Stimulated activated CD4-positive, alpha-beta T cell treated with anti-CD3 and anti-CD28 coated beads, Interleukin-2, amount 100 ng/mL, for 24 hours (primary cell): ENCODE results near the gene TLR7.

Experiments used
- DNase-seq, 2 donors: peaks; one replicate each; pipeline ENCODE4 v3.0.0-alpha.2; 2020

TLR7 gene

DNA sequence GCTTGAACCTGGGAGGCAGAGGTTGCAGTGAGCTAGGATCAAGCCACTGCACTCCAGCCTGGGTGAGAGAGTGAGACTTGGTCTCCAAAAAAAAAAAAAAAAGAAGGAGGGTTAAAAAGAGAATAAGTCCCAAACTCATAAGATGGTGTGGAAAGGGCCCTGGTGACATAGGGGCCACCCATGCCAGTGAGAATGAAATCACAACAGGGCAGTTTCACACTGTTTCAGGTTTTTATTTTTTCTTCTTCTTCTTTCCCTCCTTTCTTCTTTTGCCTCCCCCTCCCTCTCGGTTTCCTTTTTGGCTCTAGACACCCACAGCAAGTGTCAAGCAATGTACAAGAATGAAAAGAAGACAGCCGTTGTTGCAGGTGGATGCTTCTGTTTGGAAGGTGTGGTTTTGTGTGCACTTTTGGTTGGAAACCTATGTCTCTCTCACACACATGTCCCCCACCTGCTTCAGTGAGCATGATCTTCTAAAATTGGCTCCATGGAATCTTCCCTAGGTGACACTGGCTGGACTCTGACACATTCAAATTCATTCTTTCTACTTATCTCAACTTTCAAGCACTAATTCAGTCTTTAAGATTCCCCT lies 25.1 kb downstream of the TLR7 start:
- DNase-seq = no peak

DNA sequence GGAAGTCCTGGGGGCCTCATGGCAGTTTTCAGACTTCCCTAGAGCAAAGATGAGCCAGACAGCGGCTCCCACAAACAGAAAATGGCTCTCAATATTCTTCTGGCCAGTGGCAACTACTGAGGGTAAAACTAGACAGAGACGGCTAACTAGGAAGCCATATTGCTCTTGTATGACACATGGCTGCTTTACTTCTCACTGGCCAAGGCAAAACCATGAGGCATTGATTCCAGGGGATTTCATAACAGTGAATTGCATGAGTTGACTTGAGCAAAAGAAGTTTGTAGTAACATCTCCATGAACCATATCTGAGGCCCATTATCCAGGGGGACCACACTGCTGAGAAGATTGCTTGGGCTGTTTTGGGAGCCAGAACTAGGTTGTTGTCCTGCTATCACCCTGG lies 25.8 kb downstream of the TLR7 start:
- no peak for DNase-seq

DNA sequence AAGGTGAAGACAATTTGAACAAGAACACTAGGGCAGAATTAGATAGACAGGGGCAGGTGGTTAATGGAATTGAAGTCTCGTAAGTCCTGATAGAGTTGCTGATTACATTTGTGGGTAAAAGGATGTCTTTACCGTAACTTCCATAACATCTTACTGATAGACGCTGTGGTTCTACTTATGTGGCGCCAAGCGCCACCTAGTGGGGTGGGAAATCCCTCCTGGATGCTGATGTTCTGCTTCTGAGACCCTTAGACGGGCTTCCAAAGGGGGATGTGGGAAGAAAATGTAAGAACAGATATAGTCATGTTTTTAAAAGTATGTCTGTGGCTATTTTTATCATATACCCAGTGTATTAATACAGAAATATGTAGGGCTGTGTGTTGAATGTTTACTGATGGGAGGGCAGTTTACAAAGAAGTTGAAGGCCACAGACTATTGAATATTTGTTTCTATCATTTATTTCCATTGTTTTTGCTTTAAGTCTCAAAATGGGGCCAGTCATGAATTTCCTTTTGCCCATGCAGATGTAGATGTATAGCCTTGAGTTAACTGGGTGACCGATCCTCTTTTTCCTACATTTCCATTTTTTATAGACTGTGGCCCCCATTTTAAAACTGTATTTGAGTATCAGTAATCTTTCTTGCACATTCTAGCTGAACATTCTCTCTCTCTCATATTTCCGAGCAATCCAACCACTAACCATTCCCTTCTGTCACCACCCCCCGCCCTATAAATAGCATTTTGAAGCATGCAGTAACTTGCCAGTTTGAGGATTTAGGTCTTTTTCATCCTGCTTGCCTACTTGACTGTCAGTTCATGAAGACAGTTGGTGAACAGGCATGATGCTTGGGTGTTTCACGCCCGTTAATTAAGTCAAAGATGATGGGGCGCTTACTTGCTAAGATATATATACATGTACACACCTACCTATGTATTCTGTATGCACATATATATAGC lies 27.5 kb downstream of the TLR7 start:
- peak; percentile 39 to 48 for DNase-seq

DNA sequence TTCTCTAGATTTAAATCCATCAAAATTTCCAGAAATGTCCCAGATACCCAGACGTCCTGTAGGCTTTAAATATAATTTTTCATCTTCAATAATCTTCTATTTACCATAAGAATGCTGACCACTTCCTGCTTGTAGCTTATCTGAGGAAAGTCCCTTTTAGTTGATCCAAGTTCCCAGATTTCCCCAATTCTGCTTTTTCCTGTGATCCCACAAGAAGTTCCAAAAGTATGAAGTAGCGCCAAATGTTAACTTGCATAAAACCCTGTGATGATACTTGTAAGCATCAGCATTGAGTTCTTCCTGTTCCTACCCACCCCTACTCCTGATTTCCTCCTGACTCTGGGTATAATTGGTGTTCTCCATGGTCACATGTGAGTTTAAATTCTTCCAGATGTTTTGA lies 29.0 kb downstream of the TLR7 start:
- DNase-seq = no peak

DNA sequence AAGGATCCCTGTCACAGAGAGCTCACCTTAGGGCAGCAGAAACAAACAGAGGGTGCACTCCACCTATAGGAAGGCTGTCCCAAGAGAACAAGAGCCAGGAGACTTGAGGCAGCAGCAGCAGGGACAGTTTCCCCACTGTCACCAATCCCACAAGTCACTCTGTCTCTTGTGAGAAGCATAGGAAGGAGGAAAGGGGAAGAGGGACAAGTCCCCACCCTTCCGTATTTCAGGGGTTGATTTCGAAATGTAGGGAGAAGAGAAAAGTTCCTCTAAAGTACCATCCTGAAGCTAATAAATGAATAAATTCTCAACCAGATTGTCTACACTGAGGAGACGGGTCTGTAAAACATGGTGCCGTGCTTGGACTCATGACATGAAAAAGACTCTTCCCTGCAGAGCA lies 30.1 kb downstream of the TLR7 start:
- DNase-seq = no peak

DNA sequence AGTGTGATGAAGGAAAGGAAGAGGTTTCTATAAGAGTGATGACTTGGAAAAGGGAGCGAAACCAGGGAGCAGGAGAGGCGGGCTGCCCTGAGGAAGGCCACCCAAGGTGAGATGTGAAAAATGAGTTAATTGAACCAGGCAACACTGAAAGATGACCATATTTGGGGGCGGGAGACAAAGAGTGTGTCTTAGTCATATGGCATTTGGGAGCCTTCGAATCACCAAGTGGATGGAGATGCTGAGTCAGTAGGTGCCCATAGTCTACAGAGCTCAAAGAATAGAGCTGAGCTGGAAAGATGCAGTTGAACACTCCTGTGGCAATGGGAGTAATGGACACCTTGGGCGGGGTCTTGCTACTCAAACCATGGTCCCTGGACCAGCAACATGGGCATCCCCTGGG lies 31.2 kb downstream of the TLR7 start:
- no peak for DNase-seq

DNA sequence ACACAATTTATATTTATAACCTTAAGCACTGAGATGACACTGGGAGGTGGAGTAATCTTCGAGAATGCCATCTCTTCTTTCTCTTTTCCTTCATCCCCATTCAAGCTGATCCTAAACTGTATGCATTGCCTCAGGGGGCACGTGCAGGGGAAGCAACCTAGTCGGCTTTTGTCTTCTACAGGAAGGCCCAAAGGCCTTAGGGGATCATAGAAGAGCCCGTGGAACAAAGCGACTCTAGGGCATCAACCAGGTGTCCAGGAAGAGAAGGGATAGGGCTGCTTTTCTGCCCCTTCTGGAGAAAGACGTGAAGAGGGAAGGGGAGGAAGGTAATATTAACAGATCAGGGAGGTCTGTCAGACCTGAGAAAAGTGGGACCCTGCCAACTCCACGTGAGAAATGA lies 32.6 kb downstream of the TLR7 start:
- DNase-seq = no peak

DNA sequence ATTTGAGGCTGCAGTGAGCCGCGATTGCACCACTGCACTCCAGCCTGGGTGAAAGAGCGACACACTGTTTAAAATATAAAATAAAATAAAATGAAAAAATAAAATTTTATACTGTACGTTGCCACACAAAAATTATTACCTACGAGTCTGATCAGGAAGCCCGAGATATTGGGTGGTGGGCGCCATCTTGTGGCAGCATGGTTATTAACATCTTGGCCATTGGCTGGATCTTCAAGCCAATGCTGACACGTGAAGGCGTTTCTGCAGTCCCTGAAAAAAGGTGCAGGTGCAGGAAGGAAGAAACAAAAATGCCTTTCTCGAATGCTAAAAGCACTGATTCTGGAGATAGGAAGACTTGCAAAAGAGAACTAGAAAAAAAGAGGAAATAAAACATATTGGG lies 34.6 kb downstream of the TLR7 start:
- peak; percentile 71 to 75 for DNase-seq

DNA sequence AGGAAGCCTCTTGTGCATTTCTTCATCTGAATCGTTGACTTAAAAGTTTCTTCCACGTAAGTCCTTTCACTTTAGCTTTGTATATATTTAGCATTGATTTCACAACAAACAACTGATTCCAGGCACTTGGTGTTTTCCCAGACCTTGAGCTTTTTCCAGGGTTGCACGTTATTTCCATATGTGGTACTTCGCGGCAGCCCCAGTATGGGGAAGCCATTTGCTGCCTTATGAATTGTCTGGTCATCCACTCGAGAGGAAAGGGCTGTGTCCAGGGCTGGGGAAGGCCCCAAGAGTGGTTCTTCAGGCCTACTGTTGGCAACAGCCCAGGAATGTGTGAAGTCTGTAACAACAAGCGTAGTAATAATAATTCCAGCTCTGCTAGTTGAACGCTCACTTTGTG lies 36.8 kb downstream of the TLR7 start:
- no peak for DNase-seq

DNA sequence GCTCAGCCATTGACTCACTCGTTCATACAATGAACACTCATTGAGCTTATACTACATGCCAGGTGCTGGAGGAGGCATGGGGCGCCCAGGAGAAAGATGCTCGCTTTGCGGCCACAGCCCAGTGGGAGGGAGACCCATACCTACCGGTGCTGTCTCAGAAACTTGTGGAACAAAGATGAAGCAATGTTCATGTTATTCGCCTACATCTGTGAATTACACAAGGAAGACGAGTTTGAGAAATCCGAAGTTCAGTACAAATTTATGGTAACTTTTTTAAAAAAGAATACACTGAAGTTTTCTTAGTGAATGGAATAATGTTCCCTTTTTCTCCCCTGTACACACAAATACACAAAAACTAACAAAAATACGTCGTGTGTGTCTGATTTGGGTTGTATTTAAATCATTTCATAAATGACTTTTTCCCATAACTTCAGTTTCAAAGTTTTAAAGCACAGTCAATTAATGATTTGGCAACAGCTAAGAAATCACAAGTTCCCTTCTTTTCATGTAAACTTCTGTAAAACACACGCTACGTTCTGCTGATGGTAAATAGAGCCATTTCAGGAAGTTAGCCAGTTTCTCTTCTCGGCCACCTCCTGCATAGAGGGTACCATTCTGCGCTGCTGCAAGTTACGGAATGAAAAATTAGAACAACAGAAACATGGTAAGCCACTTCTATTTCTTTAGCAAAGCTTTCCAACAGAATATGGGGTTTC lies 39.3 kb downstream of the TLR7 start, which contains the start of gene TLR8:
Gene TLR8, plus strand, starts transcription at position 575 of the 716 bp plus-strand sequence. Its CDS starts 87 bp downstream, at position 662.
- DNase-seq = no peak

DNA sequence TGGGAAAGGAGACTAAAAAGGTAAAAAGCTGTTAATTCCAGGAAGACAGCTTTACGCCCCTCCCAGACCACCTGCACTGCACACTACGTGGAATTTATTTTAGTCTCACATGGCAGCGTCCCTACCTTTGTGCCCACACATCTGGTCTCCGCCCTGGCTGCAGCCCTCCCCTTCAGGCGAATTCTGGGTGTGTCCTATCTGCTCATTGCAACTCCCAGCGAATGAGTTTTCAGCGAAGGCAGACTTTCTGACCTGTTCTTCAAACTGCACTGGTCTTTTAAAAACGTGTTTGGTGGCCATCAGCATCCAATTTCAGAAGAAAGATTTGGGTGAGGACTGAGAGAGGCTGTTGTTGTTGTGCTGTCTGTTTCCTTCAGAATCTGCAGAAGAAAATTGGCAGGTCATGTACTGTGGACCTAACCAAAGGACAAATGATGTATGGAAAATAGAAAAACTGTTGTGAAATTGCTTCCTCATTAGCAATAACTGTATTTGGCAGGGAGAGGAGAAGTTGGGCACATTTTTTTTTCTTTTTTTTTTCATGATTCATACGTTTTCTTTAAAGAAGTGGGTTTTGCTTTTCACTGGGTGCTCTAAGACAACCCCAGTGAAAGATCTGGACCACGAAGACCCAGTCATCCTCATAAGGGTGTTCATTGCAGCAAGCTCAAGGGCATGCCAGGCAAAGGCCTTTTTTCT lies 43.7 kb downstream of the TLR7 start:
- no peak for DNase-seq

DNA sequence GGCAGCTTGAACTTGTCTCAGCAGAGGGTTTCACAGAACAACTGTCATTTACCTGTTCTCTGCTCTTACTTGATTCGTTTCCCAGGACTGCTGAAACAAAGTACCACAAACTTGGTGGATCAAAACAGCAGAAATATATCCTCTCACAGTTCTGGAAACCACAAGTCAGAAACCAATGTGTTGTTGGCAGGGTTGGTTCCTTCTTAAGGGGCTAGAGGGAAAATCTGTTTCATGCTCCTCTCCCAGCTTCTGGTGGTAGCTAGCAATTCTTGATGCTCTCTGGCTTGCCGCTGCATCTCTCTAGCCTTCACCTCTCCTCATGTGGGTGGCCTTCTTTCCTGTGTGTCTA lies 44.2 kb downstream of the TLR7 start:
- no peak for DNase-seq

DNA sequence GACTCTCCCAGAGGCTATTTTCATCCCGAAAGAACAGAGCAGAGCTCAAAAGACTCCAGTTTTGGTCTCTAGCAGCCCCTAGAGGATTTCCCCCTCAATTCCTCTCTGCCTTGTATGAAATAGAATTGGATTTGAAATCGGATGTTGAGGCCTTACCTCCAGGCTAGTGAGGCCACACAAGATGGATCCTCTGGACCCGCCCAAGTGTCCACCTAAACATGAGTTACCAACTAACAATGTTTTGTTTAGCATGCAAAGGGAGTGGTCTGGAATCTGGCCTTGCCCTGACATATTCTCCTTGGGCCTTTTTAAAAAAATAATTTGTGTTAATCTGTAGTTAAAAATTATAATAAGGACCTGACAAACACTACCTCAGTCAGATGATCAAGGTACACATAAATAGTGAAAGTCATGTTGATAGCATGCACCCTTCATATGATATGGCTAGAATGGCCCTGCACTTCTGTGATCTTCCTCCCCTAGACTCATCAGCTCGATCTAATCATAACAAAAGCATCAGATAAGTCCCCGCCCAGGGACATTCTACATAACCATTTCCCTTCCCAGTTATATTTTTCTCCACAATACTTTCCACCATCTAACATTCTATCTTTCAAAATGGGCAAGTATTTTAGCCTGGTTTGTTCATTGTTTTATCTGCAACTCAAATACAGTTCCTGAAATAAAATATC lies 46.1 kb downstream of the TLR7 start:
- DNase-seq = no peak

DNA sequence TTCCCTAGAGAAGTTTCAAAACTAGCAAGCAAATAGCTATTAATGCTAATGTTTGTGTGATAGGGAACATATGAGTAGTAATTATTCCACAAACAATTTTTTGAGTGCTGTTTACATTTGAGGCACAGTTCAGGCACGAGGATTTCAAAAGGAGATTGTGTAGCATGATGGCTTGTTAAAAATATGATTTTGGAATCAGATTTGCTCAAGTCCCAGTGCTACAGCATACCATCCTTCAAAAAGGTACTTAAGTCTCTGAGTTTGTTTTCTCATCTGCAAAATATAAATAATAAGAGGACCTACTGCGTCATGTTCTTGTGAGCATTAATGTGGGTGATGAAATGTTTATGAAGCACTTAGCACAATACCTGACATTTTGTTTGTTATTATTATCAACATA lies 50.9 kb downstream of the TLR7 start:
- DNase-seq = no peak

DNA sequence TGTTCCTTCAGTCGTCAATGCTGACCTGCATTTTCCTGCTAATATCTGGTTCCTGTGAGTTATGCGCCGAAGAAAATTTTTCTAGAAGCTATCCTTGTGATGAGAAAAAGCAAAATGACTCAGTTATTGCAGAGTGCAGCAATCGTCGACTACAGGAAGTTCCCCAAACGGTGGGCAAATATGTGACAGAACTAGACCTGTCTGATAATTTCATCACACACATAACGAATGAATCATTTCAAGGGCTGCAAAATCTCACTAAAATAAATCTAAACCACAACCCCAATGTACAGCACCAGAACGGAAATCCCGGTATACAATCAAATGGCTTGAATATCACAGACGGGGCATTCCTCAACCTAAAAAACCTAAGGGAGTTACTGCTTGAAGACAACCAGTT lies 52.2 kb downstream of the TLR7 start:
- no peak for DNase-seq

DNA sequence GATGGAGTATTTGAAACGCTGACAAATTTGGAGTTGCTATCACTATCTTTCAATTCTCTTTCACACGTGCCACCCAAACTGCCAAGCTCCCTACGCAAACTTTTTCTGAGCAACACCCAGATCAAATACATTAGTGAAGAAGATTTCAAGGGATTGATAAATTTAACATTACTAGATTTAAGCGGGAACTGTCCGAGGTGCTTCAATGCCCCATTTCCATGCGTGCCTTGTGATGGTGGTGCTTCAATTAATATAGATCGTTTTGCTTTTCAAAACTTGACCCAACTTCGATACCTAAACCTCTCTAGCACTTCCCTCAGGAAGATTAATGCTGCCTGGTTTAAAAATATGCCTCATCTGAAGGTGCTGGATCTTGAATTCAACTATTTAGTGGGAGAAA lies 52.7 kb downstream of the TLR7 start:
- no peak for DNase-seq

DNA sequence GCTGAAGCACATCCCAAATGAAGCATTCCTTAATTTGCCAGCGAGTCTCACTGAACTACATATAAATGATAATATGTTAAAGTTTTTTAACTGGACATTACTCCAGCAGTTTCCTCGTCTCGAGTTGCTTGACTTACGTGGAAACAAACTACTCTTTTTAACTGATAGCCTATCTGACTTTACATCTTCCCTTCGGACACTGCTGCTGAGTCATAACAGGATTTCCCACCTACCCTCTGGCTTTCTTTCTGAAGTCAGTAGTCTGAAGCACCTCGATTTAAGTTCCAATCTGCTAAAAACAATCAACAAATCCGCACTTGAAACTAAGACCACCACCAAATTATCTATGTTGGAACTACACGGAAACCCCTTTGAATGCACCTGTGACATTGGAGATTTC lies 54.1 kb downstream of the TLR7 start:
- DNase-seq = no peak

DNA sequence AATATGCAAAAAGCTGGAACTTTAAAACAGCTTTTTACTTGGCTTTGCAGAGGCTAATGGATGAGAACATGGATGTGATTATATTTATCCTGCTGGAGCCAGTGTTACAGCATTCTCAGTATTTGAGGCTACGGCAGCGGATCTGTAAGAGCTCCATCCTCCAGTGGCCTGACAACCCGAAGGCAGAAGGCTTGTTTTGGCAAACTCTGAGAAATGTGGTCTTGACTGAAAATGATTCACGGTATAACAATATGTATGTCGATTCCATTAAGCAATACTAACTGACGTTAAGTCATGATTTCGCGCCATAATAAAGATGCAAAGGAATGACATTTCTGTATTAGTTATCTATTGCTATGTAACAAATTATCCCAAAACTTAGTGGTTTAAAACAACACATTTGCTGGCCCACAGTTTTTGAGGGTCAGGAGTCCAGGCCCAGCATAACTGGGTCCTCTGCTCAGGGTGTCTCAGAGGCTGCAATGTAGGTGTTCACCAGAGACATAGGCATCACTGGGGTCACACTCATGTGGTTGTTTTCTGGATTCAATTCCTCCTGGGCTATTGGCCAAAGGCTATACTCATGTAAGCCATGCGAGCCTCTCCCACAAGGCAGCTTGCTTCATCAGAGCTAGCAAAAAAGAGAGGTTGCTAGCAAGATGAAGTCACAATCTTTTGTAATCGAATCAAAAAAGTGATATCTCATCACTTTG lies 55.2 kb downstream of the TLR7 start:
- no peak for DNase-seq

DNA sequence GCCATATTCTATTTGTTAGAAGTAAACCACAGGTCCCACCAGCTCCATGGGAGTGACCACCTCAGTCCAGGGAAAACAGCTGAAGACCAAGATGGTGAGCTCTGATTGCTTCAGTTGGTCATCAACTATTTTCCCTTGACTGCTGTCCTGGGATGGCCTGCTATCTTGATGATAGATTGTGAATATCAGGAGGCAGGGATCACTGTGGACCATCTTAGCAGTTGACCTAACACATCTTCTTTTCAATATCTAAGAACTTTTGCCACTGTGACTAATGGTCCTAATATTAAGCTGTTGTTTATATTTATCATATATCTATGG lies 55.7 kb downstream of the TLR7 start:
- no peak for DNase-seq

DNA sequence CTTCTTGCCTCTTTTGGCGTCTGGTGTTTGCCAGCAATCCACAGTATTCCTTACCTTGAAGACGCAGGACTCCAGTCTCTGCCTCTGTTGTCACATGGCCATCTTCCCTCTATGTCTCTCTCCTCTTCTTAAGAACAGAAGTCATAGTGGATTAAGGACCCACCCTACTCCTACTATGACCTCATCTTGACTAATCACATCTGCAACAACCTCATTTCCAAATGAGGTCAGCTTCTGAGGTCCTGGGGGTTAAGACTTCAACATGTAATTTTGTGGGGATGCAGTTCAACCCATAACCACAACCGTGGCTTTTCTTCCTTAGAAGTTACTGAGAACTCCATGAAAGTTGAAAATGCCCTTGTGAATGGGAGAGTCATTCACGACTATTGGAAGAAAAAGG lies 62.8 kb downstream of the TLR7 start:
- DNase-seq = no peak

DNA sequence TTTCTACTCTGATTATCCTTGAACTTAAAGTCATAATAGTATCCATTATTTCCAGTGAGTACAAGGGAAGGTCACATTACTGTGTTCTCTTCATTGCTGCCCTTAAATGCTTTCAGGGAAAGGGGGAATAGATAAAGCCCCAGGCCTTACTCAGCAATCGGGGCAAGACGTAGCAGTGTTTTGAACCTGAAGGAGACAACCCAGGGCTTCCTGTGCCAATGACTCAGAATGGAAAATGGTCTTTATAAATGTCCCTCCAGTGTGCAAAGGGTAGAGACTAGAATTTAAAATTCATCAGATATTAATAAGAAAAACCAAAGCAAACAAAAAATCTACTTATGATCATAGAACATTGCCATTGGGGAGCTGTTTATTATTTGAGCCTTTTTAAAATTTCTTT lies 63.3 kb downstream of the TLR7 start:
- DNase-seq = no peak

DNA sequence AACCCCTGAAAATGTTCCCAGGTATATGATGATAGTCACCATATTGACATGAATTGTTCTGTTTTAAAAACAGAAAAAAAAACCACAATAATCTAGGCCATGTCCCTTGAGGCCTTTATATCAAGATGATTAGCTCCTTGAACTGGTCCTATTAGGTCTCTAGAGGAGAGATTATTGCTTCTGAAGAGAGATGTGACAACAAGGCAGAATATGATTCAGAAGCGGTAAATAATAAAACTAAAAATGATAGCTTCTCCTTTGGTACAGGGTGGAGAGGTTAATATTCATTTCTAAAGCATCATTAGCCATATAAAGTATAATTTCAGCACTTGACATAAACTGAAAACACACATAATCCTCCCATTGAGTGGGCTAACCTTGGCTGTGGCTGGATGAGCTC lies 65.4 kb downstream of the TLR7 start:
- no peak for DNase-seq
